Measurements from ENCODE around the gene PRKCE. TPM values are rescaled to one million over a fixed set of nuclear protein-coding genes. Genes with fewer than 3 reads are reported as not detected.

Gene PRKCE
- total RNA-seq, 3 donors from 2014 or later (not counting 1 experiment from before 2014, with no cell fraction given) = 35.2 to 42.1 (median 38.6) TPM

- intact Hi-C loops (cut with micrococcal nuclease) = no loop called here
- Mint-ChIP-seq H3K4me1 (peaks cover 10 to 14% of the 10 kb centered on the region in 2 donors), H3K4me3 (no peak overlapping the region), H3K9me3 (no peaks in the 10 kb centered on the region), H3K36me3 (no peaks in the 10 kb centered on the region), H3K27me3 (ENCODE audit: low read depth in 2 of 2) (no peaks in the 10 kb centered on the region), H3K27ac (no peak overlapping the region)
- Histone ChIP-seq H3K4me3 (ENCODE audit: low read length) (no peak overlapping the region), H3K27me3 (ENCODE audit: control insufficient read depth, insufficient read depth, low read length) (no peaks in the 10 kb centered on the region), H3K27ac (ENCODE audit: low read length) (no peak overlapping the region), H3K4me1 (ENCODE audit: control insufficient read depth, insufficient read depth, low read length) (peaks cover 10% of the 10 kb centered on the region), H3K9me3 (ENCODE audit: control insufficient read depth, insufficient read depth, low read length) (no peaks in the 10 kb centered on the region), H3K36me3 (ENCODE audit: control insufficient read depth, insufficient read depth, low read length) (no peaks in the 10 kb centered on the region)
- no peak for DNase-seq
- TF ChIP-seq CTCF (IDR thresholded peaks at IDR 0.05) = no peak
- 92% methylated on average over 9 of the region's 9 CpGs for WGBS (ENCODE audit: insufficient coverage)
- no peak for ATAC-seq
Observed at GRCh38 chr2:46170611-46171350, 519.3 kb downstream of the PRKCE start.

GRCh38 chr2:46171411-46171953, 520.0 kb downstream of the PRKCE start:
- DNase-seq = no peak
- H3K36me3 ChIP-seq (ENCODE audit: control insufficient read depth, insufficient read depth, low read length) = no peaks in the 10 kb centered on the region
- ATAC-seq = no peak
- H3K9me3 ChIP-seq (ENCODE audit: control insufficient read depth, insufficient read depth, low read length) = no peaks in the 10 kb centered on the region
- intact Hi-C loops (cut with micrococcal nuclease) = no loop called here
- Mint-ChIP-seq H3K36me3 (no peaks in the 10 kb centered on the region), H3K27ac (no peak overlapping the region), H3K27me3 (ENCODE audit: low read depth in 2 of 2) (no peaks in the 10 kb centered on the region), H3K9me3 (no peaks in the 10 kb centered on the region), H3K4me1 (peaks cover 10 to 16% of the 10 kb centered on the region in 2 donors), H3K4me3 (no peak overlapping the region)
- H3K4me1 ChIP-seq (ENCODE audit: control insufficient read depth, insufficient read depth, low read length) = peaks cover 10% of the 10 kb centered on the region
- H3K4me3 ChIP-seq (ENCODE audit: low read length) = no peak overlapping the region
- no peak overlapping the region for H3K27ac ChIP-seq (ENCODE audit: low read length)
- H3K27me3 ChIP-seq (ENCODE audit: control insufficient read depth, insufficient read depth, low read length) = no peaks in the 10 kb centered on the region
- 94% methylated on average over 7 of the region's 9 CpGs for WGBS (ENCODE audit: insufficient coverage)
- TF ChIP-seq CTCF (IDR thresholded peaks at IDR 0.05) = no peak

GRCh38 chr2:46171996-46172546, 520.6 kb downstream of the PRKCE start:
- H3K9me3 ChIP-seq (ENCODE audit: control insufficient read depth, insufficient read depth, low read length) = no peaks in the 10 kb centered on the region
- H3K9me3 Mint-ChIP-seq = no peaks in the 10 kb centered on the region
- H3K36me3 Mint-ChIP-seq = no peaks in the 10 kb centered on the region
- no peak for ATAC-seq
- H3K27ac ChIP-seq (ENCODE audit: low read length) = no peak overlapping the region
- no peak for DNase-seq
- H3K4me1 ChIP-seq (ENCODE audit: control insufficient read depth, insufficient read depth, low read length) = peaks cover 10% of the 10 kb centered on the region
- intact Hi-C loops (cut with micrococcal nuclease) = no loop called here
- no peak overlapping the region for H3K4me3 Mint-ChIP-seq
- no peaks in the 10 kb centered on the region for H3K27me3 ChIP-seq (ENCODE audit: control insufficient read depth, insufficient read depth, low read length)
- H3K4me1 Mint-ChIP-seq = peaks cover 13 to 21% of the 10 kb centered on the region in 2 donors
- H3K36me3 ChIP-seq (ENCODE audit: control insufficient read depth, insufficient read depth, low read length) = no peaks in the 10 kb centered on the region
- no peaks in the 10 kb centered on the region for H3K27me3 Mint-ChIP-seq (ENCODE audit: low read depth in 2 of 2)
- no peak for TF ChIP-seq CTCF (IDR thresholded peaks at IDR 0.05)
- no peak overlapping the region for H3K27ac Mint-ChIP-seq
- no peak overlapping the region for H3K4me3 ChIP-seq (ENCODE audit: low read length)
- 93% methylated on average over 12 of the region's 14 CpGs for WGBS (ENCODE audit: insufficient coverage)
